ENCODE data around the gene FKBP15.

Gene FKBP15

DNA sequence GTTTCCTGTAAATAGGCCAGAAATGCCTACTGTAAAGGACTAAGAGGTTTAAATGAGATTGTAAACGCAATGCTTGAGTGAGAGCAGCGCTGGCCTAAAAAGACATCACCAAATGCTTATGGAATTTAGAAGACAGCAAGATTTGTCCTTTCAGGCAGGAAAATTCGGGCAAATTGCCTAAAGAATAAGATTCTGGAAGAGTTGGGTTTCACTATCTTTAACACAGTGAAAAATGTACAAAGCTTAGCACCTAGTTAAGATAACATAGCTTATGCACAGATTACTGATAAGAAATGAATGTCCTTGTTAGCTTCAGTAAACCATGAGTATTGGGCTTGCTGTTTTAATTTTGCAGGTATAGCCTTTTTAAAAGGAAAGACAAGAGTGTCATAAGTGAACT, 4.7 kb downstream of the FKBP15 start:
- H3K36me3 ChIP-seq (ENCODE audit: insufficient read depth): 0 out of 2 replicates have a peak, but pooled peaks cover 1% of the 10 kb centered on the region
- H3K9ac ChIP-seq: no peak overlapping the region
- H3K79me2 ChIP-seq (ENCODE audit: insufficient read depth, low read depth): peaks cover 40% of the 10 kb centered on the region
- no peak overlapping the region for H3K4me2 ChIP-seq
- H2AFZ ChIP-seq (ENCODE audit: low read depth): no peak overlapping the region
- no peak overlapping the region for H3K27ac ChIP-seq
- H3K4me3 ChIP-seq (IDR thresholded peaks at IDR 0.05; ENCODE audit: insufficient read depth, low read depth, low read length): no peak overlapping the region
- no peaks in the 10 kb centered on the region for H4K20me1 ChIP-seq (ENCODE audit: insufficient read depth)
- H3K27me3 ChIP-seq (ENCODE audit: insufficient read depth, low read depth): no peaks in the 10 kb centered on the region
- TF ChIP-seq, protein P1, sequence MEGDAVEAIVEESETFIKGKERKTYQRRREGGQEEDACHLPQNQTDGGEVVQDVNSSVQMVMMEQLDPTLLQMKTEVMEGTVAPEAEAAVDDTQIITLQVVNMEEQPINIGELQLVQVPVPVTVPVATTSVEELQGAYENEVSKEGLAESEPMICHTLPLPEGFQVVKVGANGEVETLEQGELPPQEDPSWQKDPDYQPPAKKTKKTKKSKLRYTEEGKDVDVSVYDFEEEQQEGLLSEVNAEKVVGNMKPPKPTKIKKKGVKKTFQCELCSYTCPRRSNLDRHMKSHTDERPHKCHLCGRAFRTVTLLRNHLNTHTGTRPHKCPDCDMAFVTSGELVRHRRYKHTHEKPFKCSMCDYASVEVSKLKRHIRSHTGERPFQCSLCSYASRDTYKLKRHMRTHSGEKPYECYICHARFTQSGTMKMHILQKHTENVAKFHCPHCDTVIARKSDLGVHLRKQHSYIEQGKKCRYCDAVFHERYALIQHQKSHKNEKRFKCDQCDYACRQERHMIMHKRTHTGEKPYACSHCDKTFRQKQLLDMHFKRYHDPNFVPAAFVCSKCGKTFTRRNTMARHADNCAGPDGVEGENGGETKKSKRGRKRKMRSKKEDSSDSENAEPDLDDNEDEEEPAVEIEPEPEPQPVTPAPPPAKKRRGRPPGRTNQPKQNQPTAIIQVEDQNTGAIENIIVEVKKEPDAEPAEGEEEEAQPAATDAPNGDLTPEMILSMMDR (conservative IDR thresholded peaks at IDR 0.05; ENCODE audit: low read depth, low read length): no peak
- H3K4me1 ChIP-seq (ENCODE audit: low read depth, poor library complexity, severe bottlenecking): peaks cover 27% of the 10 kb centered on the region

DNA sequence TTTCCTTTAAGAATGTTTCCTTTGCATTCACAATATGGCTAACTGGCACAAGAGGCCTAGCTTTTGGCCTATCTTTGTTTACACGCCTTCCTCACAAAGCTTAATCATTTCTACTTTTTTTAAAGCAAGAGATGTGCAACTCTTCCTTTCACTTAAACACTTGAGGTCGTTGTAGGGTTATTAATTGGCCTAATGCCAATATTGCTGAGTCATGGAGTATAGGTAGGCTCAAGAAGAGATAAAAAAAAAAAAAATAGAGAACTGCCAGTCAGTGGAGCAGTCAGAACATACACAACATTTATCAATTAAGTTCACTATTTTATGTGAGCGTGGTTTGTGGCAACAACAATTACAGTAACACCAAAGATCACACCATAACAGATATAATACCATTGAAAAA, 5.9 kb downstream of the FKBP15 start:
- 0 out of 2 replicates have a peak, but pooled peaks cover 3% of the 10 kb centered on the region for H3K36me3 ChIP-seq (ENCODE audit: insufficient read depth)
- peaks cover 24% of the 10 kb centered on the region for H3K4me1 ChIP-seq (ENCODE audit: low read depth, poor library complexity, severe bottlenecking)
- H3K9ac ChIP-seq: no peak overlapping the region
- no peak overlapping the region for H3K4me3 ChIP-seq (IDR thresholded peaks at IDR 0.05; ENCODE audit: insufficient read depth, low read depth, low read length)
- no peaks in the 10 kb centered on the region for H4K20me1 ChIP-seq (ENCODE audit: insufficient read depth)
- TF ChIP-seq, protein P1 (conservative IDR thresholded peaks at IDR 0.05; ENCODE audit: low read depth, low read length): no peak
- H3K4me2 ChIP-seq: no peak overlapping the region
- H3K79me2 ChIP-seq (ENCODE audit: insufficient read depth, low read depth): peaks cover 30% of the 10 kb centered on the region
- no peak overlapping the region for H2AFZ ChIP-seq (ENCODE audit: low read depth)
- no peak overlapping the region for H3K27ac ChIP-seq
- H3K27me3 ChIP-seq (ENCODE audit: insufficient read depth, low read depth): no peaks in the 10 kb centered on the region

DNA sequence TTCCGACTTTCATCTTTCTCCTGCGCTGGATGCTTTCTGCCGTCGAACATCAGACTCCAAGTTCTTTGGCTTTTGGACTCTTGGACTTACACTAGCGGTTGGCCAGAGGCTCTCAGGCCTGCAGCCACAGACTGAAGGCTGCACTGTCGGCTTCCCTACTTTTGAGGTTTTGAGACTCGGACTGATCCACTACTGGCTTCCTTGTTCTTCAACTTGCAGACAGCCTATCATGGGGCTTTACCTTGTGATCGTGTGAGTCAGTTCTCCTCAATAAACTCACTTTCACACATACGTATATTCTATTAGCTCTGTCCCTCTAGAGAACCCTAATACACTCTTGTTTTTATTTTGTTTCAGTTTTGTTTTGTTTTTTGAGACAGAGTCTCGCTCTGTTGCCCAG, 10.3 kb downstream of the FKBP15 start:
- H3K4me3 ChIP-seq (IDR thresholded peaks at IDR 0.05; ENCODE audit: insufficient read depth, low read depth, low read length): no peak overlapping the region
- H3K27ac ChIP-seq: no peak overlapping the region
- 0 out of 2 replicates have a peak, but pooled peaks cover 3% of the 10 kb centered on the region for H3K36me3 ChIP-seq (ENCODE audit: insufficient read depth)
- no peaks in the 10 kb centered on the region for H4K20me1 ChIP-seq (ENCODE audit: insufficient read depth)
- TF ChIP-seq, protein P1 (conservative IDR thresholded peaks at IDR 0.05; ENCODE audit: low read depth, low read length): no peak
- no peak overlapping the region for H3K9ac ChIP-seq
- H3K27me3 ChIP-seq (ENCODE audit: insufficient read depth, low read depth): no peaks in the 10 kb centered on the region
- H3K79me2 ChIP-seq (ENCODE audit: insufficient read depth, low read depth): peaks cover 3% of the 10 kb centered on the region; the same call in 1 of the 2 replicates
- H2AFZ ChIP-seq (ENCODE audit: low read depth): no peak overlapping the region
- peaks cover 13% of the 10 kb centered on the region for H3K4me1 ChIP-seq (ENCODE audit: low read depth, poor library complexity, severe bottlenecking)
- no peak overlapping the region for H3K4me2 ChIP-seq

DNA sequence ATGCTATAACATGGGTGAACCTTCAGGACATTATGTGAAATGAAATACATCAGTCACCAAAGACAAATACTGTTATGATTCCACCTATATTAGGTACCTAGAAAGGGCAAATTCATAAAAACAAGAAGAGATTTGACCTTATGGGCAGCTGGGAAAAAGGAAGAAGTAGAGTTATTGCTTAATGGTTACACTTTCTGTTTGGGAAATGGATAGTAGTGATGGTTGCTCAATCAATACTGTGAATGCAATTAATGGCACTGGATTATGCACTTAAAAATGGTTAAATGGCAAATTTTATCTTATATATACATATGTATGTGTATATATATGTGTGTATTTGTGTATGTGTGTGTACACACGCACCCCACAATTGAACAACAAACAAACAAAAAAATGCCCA, 15.2 kb downstream of the FKBP15 start:
- H3K36me3 ChIP-seq (ENCODE audit: insufficient read depth): no peaks in the 10 kb centered on the region
- no peak overlapping the region for H3K4me2 ChIP-seq
- peaks cover 11% of the 10 kb centered on the region for H3K4me1 ChIP-seq (ENCODE audit: low read depth, poor library complexity, severe bottlenecking)
- no peaks in the 10 kb centered on the region for H3K79me2 ChIP-seq (ENCODE audit: insufficient read depth, low read depth)
- H3K9ac ChIP-seq: no peak overlapping the region
- no peak overlapping the region for H3K4me3 ChIP-seq (IDR thresholded peaks at IDR 0.05; ENCODE audit: insufficient read depth, low read depth, low read length)
- H3K27ac ChIP-seq: no peak overlapping the region
- no peaks in the 10 kb centered on the region for H3K27me3 ChIP-seq (ENCODE audit: insufficient read depth, low read depth)
- no peak overlapping the region for H2AFZ ChIP-seq (ENCODE audit: low read depth)
- no peaks in the 10 kb centered on the region for H4K20me1 ChIP-seq (ENCODE audit: insufficient read depth)
- TF ChIP-seq, protein P1 (conservative IDR thresholded peaks at IDR 0.05; ENCODE audit: low read depth, low read length): no peak
